ENCODE results near the gene RALGAPB.
"Not testable (repeated sequence)": the region's sequence is repeated elsewhere in the genome, so short reads cannot be mapped to it uniquely, and the experiment has no call there.

The RALGAPB gene

DNA sequence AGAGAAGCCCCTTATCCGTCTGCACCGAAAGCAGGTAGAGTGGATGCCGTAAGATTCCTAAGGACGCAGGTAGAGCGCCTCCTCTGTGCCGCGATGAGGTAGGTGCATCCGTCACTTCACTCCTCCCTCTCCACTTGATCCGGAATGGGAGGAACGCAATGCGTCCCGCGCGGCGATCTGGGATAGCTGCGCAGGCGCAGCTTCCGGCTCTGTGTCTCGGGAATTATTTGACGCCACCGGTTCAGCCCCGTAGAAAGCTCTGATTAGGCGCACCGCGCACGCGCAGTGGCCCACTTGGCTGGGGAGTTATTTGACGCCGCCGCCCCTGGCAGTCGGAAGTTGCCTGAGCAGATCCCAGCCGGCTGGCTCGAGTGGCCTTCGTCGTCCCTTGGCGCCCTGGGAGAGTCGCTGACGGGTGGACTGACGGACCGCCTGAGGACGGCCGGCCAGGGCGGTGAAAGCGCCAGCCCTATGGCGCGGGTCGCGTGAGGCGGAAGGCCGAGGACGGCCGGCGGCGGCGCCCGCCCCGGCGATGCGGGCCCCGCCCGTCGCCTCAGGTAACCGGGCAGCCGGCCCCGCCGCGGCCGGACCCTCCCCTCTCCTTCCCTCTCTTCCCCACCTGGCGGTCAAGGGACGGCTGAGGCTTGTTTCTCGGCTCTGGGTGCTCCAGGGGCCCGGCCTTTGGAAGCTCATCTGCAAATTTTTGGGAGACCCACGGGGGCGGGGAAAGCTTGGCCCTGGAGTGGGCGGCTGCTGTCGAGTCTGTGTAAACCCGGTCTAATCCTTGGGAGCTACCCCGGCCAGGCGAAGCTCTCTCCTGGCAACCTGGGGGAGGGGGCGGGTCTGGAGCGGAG is at the start of gene RALGAPB:
TSS of gene RALGAPB (plus strand) at position 331 of the 854 bp plus-strand sequence. CDS start 15,590 bp downstream, outside the sequence.
- peak; percentile 98 to 99 for DNase-seq

DNA sequence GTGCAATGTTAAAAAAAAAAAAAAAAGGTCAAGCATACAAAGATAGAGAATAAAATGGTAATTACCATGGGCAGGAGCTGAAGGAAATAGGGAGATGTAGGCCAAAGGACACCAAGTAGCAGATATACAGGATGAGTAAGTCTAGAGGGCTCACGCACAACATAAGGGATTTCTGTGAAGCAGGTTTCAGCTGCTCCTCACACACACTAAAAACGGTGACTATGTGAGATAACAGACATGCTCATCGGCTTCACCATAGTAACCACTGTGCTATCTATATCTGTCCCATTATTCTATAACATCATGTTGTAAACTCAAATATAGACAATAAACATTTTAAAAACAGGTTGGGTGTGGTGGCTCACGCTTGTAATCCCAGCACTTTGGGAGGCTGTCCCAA is 49.1 kb upstream of the RALGAPB start:
- no peak for DNase-seq

DNA sequence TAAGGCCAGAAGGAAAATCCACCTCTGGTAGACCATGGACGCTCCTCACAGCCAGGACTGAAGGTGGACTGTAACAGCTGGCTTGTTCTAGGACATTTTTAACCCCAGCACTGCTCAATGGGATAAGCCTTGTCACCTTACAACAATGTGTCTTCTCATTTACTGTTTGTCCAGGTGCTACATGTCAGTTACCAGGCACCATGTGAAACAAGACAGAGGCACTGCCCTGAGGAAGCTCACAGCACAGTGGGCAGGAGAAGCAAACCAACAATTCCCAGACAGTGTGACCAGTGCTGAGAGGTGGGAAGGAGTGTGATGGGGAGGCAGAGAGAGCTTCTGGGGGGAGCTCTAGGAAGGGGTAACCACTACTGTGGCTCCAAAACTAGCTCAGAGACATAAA is 48.2 kb upstream of the RALGAPB start:
- no peak for DNase-seq

DNA sequence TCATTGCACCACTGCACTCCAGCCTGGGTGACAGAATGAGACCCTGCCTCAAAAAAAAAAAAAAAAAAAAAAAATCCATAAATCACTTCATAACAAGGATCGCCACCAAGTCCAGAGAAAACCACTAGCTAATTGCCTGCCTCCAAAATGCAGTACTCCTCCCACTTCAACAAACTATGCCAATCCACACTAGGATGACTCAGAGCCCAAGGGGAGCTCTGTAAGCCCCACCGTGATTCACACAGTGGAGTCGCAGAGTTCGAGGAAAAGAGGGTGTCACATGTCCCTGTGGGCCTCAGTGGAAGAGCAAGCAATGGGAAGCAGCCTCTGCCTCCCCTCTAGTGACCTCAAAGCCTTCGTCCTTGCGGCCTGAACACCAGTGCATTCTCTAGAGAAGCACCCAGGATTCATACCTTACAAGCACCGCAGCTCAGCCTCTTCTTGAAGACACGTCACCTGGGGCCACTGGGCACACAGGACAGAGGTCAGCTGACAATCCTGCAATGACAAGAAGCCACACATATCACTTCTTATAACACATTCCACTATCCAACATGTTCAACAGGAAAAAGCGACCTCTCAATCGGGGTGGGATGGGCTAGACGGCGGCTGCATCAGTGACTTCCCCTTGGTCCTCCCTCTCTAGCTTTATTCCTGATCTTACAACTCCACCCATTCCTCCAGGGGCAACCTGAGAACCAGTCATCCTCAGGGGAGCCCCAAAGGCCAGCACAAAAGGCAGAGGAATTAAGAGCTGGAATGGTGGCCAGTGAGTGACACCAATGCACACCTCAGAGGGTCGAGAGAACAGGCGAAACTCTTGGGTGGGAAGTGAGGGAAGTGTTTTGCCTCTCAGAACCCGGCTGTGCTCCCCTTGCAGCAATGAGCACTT is 46.4 kb upstream of the RALGAPB start:
- no peak for DNase-seq

DNA sequence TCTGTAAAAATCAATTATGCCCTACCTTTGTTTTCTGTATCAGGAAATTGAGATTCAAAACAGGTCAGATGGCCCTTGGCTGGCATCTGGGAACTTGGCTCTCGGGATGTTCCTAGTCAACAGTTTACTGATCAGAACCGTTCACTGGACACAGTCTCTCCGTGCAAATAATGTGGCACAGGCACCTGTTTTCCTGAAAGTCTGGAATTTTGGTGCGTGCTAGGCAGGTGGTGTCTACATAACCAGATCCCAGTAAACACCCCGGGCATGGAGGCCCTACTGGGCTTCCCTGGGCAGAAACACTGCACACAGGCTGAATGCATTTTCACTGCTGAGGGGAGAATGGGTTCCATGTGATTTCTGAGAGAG is 45.0 kb upstream of the RALGAPB start:
- DNase-seq: no peak

DNA sequence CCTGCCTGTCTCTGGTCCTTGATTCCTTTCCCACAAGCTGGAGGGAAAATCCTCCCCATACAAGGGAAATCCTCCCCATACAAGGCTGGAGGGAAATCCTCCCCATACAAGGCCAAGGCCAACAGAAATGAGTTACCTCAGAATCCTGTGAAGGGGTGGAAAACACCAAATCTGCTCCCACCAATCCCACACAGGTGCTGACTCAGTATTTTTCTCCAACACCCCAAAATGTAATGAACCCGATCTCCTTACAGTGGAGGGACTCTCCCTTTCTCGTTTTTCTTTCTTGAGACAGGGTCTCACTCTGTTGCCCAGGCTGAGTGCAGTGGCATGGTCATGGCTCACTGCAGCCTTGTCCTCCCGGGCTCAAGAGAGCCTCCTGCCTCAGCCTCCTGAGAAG is 43.8 kb upstream of the RALGAPB start:
- DNase-seq: no peak

DNA sequence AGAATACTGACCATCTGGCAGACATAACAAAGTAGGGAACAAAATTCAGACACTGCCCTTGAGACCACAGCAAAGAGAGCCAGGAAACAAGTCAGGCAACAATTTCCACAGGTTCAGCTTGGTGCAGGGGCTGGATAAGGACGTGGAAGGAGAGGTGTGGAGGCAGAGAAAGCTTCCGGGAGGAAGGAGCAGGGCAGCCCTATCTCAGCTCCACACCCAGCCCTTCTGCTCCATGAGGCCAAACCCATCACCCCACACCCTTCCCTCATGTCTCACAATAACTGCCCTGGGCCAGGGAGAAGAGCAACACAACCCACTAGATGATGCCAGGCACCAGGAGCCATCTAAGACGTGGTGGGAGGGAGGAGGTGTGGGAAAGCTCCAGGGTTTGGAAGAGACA is 43.3 kb upstream of the RALGAPB start:
- DNase-seq: no peak

DNA sequence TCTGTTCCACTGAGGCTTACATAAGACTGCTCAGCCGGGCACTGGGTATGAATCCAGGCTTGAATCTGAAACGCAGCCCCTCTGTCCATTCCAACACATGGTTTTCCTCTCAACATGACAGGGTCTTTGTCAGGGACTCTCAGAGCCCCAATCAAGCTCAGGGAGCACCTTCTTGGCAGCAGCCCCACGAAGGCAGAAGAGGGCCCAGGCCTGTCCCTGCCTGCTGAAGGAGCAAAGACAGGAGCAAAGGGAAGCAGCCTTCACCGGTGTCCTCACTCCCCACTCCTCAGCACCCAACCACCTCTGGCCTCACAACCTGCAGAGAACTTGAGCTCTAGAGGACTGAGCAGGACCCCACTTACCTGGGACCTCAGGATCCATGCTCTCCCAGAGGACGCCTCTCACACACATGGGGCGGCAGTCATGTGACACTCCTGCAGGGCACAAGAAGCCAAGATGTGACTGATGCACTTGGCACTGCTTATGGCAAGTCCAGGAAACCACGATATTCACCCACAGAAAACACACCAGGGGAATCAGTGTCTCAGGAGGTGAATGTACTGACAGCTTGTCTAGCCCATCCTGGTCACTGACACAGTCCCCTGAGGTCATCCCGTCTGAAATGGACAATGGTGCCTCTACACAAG is 41.8 kb upstream of the RALGAPB start:
- no peak for DNase-seq

DNA sequence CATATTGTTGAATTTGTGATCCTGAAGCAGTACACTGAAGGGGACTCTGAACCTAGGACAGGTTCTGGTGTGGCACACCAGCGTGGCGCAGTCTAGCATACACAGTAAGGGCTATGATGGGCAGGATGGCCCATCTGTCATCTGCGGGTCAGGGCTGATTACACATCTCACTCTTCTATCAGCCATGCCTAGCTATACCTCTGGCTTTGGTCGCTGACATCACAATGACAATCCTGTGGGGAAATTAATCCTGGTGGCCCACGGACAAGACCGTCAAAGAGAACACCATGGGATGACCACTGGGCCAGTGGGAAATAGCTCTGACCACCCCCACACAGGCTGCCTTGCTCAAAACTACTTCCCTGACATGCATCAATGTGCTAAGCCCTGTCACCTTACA is 40.4 kb upstream of the RALGAPB start:
- no peak for DNase-seq

DNA sequence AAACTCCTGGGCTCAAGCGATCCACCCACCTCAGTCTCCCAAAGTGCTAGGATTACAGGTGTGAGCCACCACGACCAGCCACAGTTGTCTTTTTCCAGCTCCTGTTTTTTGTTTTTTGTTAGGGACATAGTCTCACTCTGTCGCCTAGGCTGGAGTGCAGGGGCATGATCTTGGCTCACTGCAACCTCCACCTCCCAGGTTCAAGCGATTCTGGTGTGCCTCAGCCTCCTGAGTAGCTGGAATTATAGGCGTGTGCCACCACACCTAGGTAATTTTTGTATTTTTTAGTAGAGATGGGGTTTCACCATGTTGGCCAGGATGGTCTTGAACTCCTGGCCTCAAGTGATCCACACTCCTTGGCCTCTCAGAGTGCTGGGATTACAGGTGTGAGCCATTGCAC is 39.8 kb upstream of the RALGAPB start:
- not testable (repeated sequence) for DNase-seq

DNA sequence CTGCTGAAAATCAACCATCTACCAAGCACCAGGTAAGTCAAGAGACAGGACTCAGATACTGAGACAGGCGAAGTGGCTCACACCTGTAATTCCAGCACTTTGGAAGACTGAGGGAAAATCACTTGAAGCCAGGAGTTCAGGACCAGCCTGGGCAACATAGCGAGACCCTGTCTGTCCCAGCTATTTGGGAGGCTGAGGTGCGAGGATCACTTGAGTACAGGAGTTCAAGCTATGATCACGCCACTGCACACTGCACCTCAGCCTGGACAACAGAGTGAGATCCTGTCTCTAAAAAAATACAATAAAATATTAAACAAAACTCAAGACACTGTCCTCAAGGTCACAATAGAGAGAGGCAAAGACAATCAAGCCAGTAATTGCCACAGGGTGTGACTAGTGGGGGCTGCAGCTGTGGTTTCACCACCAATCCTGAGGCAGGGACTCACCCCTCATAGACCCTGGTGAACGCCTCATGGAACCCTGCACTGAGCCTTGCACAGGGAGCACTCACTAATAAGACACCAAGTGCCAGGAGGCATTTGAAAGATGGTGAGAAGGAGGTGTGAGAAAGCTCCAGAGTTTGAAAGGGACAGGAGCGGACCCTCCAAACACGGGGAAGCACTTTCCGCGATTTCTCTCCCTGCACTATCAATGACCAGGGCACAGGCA is 39.2 kb upstream of the RALGAPB start:
- DNase-seq: no peak

DNA sequence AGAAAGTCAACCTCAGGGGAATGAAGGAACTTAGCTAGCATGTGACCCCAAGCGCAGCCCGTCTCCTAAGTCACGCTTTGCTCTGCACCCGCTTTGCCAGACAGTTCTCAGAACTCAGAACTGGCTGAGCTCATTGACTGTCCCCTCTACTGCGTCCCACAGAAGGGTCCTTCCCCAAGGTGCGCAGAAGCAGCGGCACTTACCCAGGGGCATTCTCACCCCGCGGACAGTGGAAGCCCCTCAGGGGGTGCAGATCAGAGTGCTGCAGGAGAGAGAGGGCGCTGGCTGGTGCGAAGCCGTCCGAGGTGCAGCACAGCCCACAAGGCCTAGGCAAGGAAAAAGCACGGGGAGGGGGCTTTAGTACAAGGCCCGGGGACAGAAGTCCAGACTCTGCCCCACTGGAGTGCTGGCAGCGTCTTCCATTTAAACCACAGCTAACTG is 38.3 kb upstream of the RALGAPB start:
- no peak for DNase-seq

DNA sequence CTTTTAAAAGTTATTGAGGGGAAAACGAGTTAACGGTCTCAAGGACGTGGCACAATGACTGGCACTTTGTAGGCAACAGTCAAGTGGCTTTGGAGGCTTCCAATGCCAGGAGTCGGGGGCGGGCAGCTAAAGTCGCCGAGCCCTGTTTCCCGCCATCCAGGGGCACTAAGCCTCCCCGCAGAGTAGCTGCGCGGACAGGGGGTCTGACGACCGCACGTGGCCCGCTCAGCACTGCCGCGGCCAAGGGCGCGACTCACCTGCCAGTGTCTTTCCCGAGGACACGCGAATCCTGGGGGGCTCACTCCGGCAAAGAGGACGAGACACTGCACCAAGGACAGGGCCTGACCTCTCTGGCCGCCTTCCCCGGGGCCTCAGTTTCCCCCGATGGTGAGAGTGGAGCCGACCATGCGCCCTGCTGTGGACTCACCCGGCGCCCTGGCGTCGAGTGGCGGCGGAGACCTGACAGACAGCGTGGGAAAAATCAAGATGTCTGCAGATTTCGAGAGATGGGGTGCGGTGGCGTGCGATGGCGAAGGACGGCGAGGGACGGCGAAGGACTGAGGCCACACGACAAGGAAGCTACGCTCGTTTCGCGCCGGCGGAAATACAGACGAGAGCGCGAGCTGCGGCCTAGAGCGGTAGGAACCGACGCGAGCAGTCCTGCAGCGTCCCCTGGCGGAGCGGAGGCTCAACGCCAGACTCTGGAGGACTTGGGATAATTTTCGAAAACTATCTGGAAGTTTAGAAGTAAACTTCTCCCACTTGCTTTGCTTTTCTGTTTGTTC is 37.7 kb upstream of the RALGAPB start, which contains the start of gene SNHG17:
TSS of gene SNHG17 (minus strand) at position 559 of the 785 bp plus-strand sequence.
- DNase-seq: peak; percentile 81 to 95

DNA sequence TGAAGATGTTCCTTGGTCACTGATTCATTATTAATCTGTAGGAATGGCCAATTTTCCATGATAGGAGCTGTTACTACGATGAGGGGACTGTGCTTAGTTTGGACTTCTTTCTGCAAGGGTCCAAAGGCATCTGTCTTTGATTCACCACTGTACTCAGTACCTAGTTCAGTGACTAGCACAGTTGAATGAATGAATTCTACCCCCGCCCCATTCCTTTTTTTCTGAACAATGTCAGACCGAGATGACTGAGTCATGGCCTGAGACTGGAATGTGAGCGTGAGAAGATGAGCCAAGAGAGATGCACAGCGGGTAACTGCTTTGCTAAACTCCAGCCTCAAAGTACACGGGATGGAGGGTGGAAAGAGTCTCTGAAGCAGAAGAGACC is 37.1 kb upstream of the RALGAPB start:
- no peak for DNase-seq

DNA sequence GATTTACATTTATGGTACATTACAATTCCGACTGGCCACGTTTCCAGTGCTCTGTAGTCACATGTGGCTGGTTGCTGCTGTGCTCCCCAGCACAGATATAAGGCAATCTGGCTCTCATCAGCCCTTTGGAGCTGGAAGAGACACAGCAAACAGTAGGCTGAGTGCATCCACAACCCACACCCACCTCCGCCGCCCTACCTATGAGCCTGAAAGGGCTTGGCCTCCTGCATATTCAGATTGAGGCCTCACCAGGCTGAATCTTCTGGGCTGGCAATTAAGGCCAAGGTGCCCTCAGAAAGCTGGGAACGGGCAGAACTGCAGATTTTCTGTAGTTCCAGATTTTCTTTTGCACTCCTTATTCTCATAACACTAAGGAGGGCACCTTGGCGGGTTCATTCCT is 34.8 kb upstream of the RALGAPB start:
- DNase-seq: no peak

DNA sequence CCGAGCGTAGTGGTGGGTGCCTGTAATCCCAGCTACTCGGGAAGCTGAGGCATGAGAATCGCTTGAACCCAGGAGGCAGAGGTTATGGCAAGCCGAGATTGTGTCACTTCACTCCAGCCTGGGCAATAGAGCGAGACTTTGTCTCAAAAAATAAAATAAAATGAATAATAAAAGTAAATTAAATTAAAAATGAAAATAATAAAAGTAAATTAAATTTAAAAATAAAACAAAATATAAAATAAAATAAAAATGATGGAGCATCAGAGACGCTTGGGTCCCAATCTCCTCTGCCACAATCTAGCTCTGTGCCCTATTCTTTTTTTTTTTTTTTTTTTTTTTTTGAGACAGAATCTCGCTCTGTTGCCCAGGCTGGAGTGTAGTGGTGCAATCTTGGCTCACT is 31.5 kb upstream of the RALGAPB start:
- not testable (repeated sequence) for DNase-seq

DNA sequence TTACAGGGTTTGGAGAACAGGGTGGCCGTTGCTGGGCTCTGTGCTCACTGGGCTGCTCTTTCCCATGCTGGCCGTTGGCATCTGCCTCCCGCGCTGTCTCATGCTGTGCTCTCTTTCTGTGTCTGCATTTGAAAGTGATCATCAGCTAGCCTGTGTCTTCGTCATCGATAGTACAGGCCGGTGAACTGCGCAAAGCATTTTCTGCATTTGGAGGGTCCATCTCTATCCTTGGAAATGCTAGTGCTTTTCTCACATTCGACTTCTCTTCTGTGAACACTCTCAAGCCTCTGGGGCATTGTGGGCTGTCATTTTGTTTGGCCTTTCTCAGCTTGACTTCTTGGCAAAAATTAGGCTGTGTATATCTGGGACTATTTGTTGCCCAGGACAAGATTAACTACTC is 30.7 kb upstream of the RALGAPB start:
- no peak for DNase-seq

DNA sequence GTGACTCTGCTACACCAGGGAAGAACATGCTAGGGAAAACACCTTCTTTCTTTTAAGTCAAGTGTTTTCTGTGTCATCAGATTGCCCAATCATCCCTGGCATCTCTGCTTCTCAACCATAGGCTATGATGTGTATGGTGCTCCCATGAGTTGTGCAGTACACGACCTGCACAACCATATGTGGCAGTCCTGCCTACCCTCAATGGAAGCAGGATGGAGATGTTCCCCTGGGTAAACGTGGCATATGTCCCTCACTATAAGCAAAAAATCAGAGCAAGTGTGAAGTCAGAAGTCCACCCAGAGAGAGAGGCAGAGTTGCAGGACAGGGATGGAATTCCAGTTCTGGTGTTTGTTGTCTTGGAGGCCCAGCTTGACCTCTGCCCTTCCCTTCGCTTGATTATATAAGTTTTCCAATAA is 27.3 kb upstream of the RALGAPB start:
- no peak for DNase-seq

DNA sequence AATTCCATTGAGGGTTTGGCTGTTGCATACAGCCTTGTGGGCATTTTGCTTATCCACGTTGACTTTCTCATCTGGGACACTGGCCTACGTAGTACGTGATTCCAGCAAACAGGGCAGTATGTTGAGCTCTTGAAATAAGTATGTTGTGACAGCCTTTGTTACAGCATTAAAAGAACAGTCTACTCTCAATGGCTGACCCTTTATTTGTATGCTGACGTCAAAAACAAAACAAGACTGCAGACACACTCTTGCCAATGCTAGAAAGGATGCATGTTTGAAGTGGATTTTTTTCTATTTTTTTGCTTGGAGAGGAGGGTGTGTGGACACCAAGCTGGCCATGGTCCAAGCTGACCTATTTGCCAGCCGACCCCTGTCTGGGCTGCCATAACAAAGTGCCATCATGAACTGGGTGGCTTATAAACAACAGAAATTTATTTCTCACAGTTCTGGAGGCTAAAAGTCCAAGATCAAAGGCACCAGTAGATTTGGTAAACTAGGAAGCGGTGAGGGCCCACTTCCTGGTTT is 26.7 kb upstream of the RALGAPB start:
- no peak for DNase-seq

DNA sequence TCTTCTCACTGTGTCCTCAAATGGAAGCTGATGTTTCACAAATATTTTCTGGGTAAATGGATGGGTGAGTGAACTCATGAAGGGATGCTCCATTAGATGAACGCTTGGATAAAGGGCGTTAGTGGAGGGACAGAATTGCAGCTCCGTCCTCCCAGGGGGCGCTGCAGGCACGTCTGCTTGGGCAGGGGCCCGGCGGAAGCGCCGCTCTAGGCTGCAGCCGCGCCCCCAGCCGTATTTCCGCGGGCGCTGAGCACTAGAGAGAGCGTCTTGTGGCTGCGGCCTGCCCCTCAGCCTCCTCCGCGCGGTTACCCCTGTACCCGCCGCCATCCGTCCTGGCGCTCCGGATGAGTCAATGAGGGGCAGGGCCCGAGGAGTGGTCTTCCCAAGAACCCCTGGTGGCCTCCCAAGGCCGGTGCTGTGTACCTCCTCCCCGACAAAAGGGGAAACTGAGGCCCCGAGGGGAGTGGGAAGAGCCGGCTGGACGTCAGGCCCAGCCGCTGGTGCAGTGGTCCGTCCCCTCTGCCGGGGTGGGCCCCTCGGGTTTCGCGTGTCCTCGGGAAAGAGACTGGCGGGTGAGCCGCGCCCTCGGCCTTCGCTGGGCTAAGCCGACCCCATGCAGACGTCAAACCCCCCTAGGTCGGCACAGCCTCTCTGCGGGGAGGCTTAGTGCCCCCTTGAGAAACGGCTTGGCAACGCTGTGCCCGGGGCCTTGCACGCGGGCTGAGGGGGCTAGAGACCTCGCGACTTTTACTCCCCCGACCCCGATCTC is 26.0 kb upstream of the RALGAPB start:
- peak; percentile 72 to 94 for DNase-seq

DNA sequence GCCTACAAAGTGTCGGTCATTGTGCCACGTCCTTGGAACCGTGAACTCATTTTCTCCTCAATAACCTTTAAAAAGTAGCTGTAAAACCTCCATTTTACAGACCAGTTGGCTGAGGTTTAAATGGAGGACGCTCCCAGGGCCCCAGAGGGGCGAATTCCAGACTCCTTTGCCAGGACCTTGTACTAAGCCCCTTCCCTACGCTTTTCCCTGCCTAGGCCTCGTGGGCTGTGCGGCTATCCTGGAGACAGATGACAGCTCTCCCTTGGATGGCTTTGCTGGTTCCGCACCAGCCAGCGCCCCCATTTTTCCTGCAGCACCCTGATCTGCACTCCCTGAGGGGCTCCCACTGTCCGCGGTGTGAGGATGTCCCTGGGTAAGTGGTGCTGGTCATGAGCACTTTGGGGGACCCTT is 25.4 kb upstream of the RALGAPB start:
- DNase-seq: no peak
